Measurements from ENCODE around the gene SRPRB.

The SRPRB gene

DNA sequence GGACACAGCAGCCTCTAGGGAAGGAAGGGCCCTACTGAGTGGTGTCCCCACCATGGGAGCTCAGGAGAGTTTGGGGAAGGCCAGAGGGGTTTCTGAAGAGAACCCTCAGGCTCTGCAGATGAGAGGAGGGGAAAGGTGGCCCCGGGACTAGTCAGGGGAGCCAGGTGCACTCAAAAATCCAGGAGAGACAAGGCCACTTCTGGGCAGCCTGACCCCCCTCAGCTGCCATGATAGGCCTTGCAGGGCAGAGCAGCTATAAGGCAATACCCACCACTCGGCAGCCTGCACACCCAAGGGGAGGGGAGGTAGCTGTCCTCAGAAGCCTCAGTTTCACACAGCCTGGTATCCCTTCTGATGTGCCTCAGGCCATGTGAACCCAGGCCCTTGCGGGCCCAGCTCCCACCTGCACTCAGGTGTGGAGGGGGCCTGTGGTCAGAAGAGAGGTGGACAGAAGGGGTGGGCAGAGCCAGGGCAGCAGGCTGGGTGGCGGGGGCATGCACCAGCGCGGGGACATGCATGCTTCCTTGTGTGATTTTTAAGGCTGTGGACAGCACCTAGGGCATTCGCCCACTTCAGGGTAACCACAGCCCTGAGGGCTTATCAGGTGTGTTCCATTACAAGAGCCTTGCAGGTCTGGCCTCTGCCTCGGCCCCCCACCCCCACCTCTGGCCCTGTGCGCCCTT is 34.6 kb downstream of the SRPRB start:
- no peak for DNase-seq (ENCODE audit: extremely low read depth in 1 of 2, low read depth in 1 of 2)

DNA sequence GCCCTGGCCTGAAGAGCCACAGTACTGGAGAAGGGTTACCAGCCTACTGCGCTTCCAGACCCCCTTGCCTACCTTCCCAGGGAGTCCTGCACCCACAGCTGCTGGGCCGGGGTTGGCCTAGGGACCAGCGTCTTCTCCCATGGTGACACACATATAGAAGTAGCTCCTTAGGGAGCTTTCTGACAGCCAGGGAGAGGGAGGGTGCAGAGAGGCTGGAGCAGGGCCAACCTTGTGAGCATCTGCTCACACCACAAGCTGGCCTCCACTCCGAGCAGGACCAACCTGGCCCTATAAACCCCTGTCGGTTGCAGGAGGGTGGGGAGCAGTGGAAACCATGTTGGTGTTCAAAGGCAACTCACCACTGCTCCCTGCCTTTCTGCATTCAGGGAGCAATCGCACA is 35.2 kb downstream of the SRPRB start:
- DNase-seq (ENCODE audit: extremely low read depth in 1 of 2, low read depth in 1 of 2): no peak

DNA sequence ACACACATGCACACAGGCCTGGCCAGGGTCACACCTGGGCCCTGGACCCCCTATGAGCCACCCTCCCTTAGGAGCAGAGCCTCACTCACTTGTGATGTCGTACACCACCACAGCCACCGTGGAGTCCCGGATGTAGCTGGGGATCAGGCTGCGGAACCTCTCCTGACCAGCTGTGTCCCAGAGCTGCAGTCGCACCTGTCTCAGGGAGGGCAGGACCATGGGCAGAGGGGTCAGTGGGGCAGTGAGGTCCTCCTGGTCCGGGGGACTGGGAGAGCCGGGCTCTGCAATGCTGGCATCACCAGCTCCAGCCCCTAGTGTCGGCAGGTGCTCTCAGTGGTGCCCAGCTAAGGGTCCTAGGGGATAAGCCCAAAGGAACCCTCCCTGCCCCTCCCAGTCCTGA is 35.6 kb downstream of the SRPRB start:
- no peak for DNase-seq (ENCODE audit: extremely low read depth in 1 of 2, low read depth in 1 of 2)

DNA sequence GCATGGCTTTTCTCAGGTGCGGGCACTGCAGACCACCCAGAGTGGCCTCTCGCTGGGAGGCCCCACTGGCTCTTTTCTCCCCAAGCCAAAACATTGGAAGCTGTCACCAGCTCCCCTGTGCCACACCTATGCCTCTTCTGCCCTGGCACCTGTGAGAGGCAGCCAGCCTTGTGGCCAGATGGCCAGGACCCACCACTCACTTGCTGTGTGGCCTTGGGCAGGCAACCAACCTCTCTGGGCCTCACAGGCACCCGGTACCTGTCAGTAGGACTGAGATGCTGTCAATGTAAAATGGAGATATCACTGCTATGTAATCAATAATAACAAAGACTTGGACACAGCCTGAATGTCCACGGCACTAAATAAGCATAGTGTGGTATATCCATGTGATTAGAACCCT is 36.5 kb downstream of the SRPRB start:
- DNase-seq (ENCODE audit: extremely low read depth in 1 of 2, low read depth in 1 of 2): no peak

GRCh38 chr3:133843634-133844033 is 38.0 kb downstream of the SRPRB start:
- DNase-seq (ENCODE audit: extremely low read depth in 1 of 2, low read depth in 1 of 2): no peak

DNA sequence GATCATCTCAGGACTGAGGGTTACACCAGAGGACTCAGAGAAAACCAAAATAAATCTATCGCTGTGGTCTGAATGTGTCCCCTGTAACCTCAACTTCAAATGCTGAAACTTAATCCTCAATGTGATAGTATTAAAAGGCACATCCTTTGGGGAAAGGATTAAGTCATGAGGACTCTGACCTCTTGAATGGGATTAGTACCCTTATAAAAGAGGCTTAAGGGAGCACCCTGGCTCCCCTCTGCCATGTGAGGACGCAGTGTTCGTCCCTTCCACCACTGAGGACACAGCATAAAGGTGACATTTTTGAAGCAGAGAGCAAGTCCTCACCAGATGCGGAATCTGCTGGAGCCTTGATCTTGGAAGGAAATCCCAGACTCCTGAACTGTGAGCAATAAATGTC is 39.5 kb downstream of the SRPRB start:
- no peak for DNase-seq (ENCODE audit: extremely low read depth in 1 of 2, low read depth in 1 of 2)

GRCh38 chr3:133849346-133849745 is 43.7 kb downstream of the SRPRB start:
- DNase-seq (ENCODE audit: extremely low read depth in 1 of 2, low read depth in 1 of 2): no peak

DNA sequence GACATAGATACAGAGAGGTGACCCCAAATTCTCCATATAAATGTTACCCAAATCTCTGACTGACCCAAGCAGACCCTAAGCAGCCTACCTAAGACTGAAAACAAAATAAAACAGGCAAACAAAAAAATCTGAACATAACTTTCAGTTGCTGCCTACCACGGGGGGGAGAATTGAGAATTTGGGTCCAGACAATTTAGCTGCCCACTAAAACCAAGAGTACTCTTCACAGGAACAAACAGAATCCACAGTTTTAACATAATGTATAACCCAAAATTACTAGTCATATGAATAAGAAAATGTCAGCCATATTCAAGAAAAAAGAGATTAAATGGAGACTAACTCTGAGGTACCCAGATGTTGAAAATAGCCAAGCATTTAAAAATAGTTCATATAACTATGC is 44.4 kb downstream of the SRPRB start:
- DNase-seq (ENCODE audit: extremely low read depth in 1 of 2, low read depth in 1 of 2): no peak

- no peak for DNase-seq (ENCODE audit: extremely low read depth in 1 of 2, low read depth in 1 of 2)
Measured at GRCh38 chr3:133851266-133851906, 45.8 kb downstream of the SRPRB start.

DNA sequence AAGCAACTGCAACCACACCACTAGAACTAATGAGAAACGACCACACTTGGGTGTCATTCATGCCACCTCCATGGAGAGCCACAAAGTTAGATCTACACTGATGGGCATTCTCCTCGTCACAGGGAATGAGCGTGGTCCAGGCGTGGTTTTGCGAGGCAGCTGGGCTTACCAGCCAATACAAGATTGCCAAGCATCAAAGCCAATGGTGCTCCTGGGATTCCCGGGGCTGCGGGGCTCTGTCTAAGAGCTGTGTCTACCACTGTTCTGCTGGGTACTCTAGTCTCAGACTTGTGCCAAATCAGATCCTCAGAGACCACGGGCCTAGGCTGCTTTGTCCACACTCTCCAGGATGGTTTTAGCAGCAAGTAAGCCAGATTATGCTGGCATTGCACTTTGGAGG is 46.3 kb downstream of the SRPRB start:
- DNase-seq (ENCODE audit: extremely low read depth in 1 of 2, low read depth in 1 of 2): no peak

DNA sequence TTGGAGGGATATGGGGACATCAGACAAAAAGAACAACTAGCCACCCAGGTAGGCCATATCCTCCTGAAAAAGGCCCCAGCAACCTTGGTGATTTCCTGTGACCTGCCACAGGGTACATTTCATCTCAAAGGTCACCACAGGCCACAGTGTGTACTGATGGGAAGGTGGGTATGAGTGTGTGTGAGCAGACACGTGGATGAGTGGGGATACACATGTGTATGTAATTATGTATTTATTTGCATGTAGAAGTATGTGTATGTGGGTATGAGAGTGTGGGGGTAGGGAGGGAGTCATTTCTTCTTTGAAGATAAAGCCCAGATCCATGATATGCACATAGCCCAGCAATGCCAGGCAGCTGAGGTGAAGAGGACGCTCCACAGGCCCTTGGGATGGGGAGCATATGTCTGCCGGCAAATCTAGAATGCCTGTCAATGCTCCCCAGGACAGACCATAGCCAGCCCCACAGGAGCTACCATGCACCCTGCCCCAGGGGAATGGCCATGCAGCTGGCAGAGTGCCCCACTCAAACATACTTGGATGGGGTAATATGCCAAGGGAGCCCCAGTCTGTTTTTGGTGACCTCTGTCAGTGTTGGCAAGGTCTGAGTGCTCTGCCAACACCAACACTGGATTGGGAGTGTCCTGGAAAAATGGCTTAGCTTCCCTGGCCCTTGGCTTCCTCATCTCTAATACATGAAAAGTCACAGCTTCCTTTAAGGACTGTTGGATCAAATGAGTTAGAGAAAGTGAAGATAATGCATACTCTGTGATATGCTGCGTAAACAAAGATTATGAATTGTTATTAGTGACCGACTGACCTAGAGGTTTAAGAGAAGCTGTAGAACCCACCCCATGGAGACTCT is 47.7 kb downstream of the SRPRB start:
- DNase-seq (ENCODE audit: extremely low read depth in 1 of 2, low read depth in 1 of 2): no peak

GRCh38 chr3:133853925-133854227 is 48.3 kb downstream of the SRPRB start:
- DNase-seq (ENCODE audit: extremely low read depth in 1 of 2, low read depth in 1 of 2): no peak

- no peak for DNase-seq (ENCODE audit: extremely low read depth in 1 of 2, low read depth in 1 of 2)
Measured at GRCh38 chr3:133854264-133855001, 48.8 kb downstream of the SRPRB start.

DNA sequence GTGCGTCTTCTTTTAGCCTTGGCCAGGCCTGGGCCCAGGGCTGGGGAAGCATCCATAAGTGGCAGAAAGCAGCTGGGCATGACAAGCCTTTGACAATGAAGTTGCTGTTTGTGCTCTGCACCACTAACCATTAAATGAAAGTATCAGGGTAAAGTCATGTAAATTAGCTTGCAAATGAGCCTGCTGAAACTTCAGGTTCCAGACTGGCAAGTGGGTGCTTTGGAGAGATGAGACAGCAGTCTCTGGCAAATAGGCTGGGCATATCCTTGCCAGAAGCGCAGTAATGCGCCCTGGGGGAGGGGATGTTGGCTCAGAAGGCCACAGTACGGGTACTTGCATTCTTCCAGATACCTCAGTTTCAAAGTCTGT is 49.4 kb downstream of the SRPRB start:
- DNase-seq (ENCODE audit: extremely low read depth in 1 of 2, low read depth in 1 of 2): no peak

DNA sequence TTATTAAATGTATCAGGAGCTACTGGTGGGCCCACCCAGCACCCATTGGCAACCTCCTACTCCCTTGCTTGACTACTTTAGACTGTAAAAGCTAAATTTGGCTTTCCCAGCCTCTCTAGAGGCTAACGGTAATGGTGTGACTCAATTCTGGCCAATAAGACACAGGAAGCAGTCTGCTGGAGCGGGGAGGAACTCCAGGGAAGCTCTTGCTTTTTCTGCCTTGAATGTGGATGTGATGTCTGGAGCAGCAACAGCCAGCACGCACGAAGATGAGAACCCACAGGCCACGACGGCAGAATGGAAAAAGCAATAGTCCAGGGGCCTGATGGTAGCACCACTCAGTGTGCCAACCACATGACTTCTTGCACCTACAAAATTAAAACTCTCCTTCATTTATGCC is 50.2 kb downstream of the SRPRB start:
- DNase-seq (ENCODE audit: extremely low read depth in 1 of 2, low read depth in 1 of 2): no peak

- no peak for DNase-seq (ENCODE audit: extremely low read depth in 1 of 2, low read depth in 1 of 2)
Measured at GRCh38 chr3:133856316-133856715, 50.7 kb downstream of the SRPRB start.

DNA sequence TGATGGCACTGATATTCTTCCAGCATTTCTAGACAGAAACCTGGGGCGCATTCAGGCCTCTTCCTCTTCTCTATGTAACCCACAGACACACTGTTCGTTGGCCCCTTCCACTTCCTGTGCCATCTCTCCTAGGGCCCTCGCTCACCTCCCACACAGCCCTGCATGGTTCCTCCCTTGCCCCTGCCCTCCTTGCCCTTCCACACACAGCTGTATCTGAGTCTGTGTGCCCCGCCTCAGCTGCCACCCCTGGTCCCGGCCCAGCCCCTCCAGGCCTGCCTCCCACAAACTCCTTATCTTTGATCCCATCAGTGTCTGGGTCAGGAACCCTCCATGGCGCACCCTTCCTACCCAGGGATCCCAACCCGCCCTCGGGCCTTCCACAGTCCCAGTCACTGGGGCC is 52.2 kb downstream of the SRPRB start:
- DNase-seq (ENCODE audit: extremely low read depth in 1 of 2, low read depth in 1 of 2): no peak

DNA sequence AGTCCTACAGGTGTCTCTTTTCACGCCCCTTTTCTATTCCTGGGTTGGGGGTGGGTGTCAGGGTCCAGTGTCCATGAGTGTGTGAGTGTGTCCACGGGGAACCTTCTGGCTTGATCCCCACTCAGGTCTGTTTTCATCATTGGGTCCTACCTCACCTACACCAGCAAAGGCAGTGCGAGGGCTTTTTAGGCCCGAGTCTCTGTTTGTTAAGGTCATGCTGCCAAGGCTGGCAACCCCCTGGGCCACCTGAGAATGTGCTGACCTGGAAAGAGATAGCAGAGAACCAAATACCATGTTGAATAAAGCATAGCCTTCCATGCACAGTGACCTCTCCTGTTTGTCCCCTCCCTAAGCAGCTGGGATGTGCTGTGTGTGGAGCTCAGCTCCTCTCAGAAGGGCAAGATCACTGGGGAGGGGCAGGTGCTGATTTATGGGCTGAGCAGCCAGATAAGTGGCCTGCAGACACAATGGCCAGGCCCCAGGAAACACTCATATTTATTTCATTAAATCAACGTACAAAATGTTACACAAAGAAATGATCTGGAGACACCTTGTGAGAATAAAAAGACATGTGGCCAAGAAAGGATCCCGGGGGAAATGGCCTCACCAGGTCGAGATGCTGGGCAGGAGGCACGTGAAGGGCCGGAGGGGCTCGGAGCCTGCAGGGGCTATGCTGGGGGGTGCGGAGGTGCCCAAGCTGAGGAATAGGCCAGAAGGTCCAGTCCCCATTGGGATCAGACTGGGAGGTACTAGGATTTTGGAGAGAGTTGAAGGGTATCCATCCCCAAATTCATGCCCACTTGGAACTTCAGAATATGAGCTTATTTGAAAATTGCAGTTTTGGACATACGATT is 54.0 kb downstream of the SRPRB start:
- DNase-seq (ENCODE audit: extremely low read depth in 1 of 2, low read depth in 1 of 2): no peak

GRCh38 chr3:133860519-133860918 is 54.9 kb downstream of the SRPRB start:
- DNase-seq (ENCODE audit: extremely low read depth in 1 of 2, low read depth in 1 of 2): no peak

- DNase-seq (ENCODE audit: extremely low read depth in 1 of 2, low read depth in 1 of 2): no peak
Measured at GRCh38 chr3:133862161-133862560, 56.5 kb downstream of the SRPRB start.

DNA sequence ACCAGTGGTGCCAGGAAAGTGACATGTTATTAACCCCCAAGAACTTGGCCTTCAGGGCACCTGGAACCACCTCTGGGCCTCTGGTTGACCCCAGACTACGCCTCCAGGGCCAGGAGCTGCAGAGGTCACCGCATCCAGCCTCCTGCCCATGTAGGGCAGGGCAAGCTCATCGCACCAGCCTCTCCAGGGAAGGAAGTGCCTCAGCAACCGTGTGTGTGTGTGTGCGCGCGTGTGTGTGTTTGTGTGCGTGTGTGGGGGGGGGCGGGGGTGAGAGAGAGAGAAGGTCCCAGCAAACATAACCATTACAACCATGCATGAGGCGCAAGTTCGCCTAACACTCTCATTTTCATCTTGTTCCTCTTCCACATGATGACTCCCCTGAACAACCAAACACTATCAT is 58.3 kb downstream of the SRPRB start:
- no peak for DNase-seq (ENCODE audit: extremely low read depth in 1 of 2, low read depth in 1 of 2)
